C4-2B (cell line): ENCODE results near the gene PTPRN2.

Experiments
- ZFX ChIP-seq: fragments of 450-650 bp; IDR thresholded peaks from 2 replicates; pipeline ENCODE4 v1.6.1; 2017
- TF ChIP-seq, protein P1 (sequence below): fragments of 450-650 bp; conservative IDR thresholded peaks from 2 replicates; pipeline ENCODE4 v1.5.1; 2017; ENCODE audit warnings: mild to moderate bottlenecking

DNA sequence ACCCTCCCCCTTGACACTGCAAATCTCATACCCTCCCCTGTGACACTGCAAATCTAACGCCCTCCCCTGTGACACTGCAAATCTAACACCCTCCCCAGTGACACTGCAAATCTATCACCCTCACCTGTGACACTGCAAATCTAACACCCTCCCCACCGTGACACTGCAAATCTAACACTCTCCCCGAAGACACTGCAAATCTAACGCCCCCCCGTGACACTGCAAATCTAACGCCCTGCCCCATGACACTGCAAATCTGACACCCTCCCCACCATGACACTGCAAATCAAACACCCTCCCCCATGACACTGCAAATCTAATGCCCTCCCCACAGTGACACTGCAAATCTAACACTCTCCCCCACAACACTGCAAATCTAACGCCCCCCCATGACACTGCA, 647.1 kb downstream of the PTPRN2 start:
- TF ChIP-seq, protein P1, sequence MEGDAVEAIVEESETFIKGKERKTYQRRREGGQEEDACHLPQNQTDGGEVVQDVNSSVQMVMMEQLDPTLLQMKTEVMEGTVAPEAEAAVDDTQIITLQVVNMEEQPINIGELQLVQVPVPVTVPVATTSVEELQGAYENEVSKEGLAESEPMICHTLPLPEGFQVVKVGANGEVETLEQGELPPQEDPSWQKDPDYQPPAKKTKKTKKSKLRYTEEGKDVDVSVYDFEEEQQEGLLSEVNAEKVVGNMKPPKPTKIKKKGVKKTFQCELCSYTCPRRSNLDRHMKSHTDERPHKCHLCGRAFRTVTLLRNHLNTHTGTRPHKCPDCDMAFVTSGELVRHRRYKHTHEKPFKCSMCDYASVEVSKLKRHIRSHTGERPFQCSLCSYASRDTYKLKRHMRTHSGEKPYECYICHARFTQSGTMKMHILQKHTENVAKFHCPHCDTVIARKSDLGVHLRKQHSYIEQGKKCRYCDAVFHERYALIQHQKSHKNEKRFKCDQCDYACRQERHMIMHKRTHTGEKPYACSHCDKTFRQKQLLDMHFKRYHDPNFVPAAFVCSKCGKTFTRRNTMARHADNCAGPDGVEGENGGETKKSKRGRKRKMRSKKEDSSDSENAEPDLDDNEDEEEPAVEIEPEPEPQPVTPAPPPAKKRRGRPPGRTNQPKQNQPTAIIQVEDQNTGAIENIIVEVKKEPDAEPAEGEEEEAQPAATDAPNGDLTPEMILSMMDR: no peak
- TF ChIP-seq ZFX: no peak
